ENCODE measurements around the gene EPS15.
"Not testable (repeated sequence)": the region's sequence is repeated elsewhere in the genome, so short reads cannot be mapped to it uniquely, and the experiment has no call there.

EPS15 gene

GRCh38 chr1:51418384-51418959 lies 100.6 kb downstream of the EPS15 start:
- H3K36me3 Mint-ChIP-seq, result peaks cover 56% of the 10 kb centered on the region
- H3K9me3 Mint-ChIP-seq, result no peaks in the 10 kb centered on the region
- peaks cover 39% of the 10 kb centered on the region for H3K4me1 Mint-ChIP-seq
- ATAC-seq (no peak), DNase-seq (ENCODE audit: low spot score in 2 of 2) (no peak)
- H3K27ac Mint-ChIP-seq, result no peak overlapping the region
- H3K4me3 Mint-ChIP-seq, result no peak overlapping the region

- no peak for DNase-seq (ENCODE audit: low spot score in 2 of 2)
Observed at GRCh38 chr1:51417496-51418383, 101.3 kb downstream of the EPS15 start.

GRCh38 chr1:51416910-51417309 lies 102.2 kb downstream of the EPS15 start:
- DNase-seq (ENCODE audit: low spot score in 2 of 2) (no peak), ATAC-seq (no peak)
- peaks cover 57% of the 10 kb centered on the region for H3K36me3 Mint-ChIP-seq
- no peak overlapping the region for H3K4me3 Mint-ChIP-seq
- no peak overlapping the region for H3K27ac Mint-ChIP-seq
- no peaks in the 10 kb centered on the region for H3K9me3 Mint-ChIP-seq
- peaks cover 28% of the 10 kb centered on the region for H3K4me1 Mint-ChIP-seq

More at GRCh38 chr1:51417496-51418383, 101.3 kb downstream of the EPS15 start:
- H3K9me3 Mint-ChIP-seq, result no peaks in the 10 kb centered on the region
- no peak for ATAC-seq
- peaks cover 34% of the 10 kb centered on the region for H3K4me1 Mint-ChIP-seq
- peaks cover 56% of the 10 kb centered on the region for H3K36me3 Mint-ChIP-seq
- H3K27ac Mint-ChIP-seq, result no peak overlapping the region
- no peak overlapping the region for H3K4me3 Mint-ChIP-seq

GRCh38 chr1:51415963-51416362 lies 103.1 kb downstream of the EPS15 start:
- H3K36me3 Mint-ChIP-seq, result peaks cover 58% of the 10 kb centered on the region
- no peak for DNase-seq (ENCODE audit: low spot score in 2 of 2)

GRCh38 chr1:51414811-51415210 lies 104.3 kb downstream of the EPS15 start:
- ATAC-seq (no peak), DNase-seq (ENCODE audit: low spot score in 2 of 2) (no peak)
- Mint-ChIP-seq H3K36me3 (peaks cover 58% of the 10 kb centered on the region), H3K9me3 (no peaks in the 10 kb centered on the region), H3K4me3 (no peak overlapping the region), H3K27ac (no peak overlapping the region), H3K4me1 (peaks cover 13% of the 10 kb centered on the region)

More at GRCh38 chr1:51415963-51416362, 103.1 kb downstream of the EPS15 start:
- Mint-ChIP-seq H3K27ac (no peak overlapping the region), H3K4me3 (no peak overlapping the region), H3K4me1 (peaks cover 20% of the 10 kb centered on the region), H3K9me3 (no peaks in the 10 kb centered on the region)
- no peak for ATAC-seq

- H3K27ac Mint-ChIP-seq; H3K4me1 Mint-ChIP-seq; ATAC-seq; DNase-seq (ENCODE audit: low spot score in 2 of 2); H3K4me3 Mint-ChIP-seq; H3K9me3 Mint-ChIP-seq: not testable (repeated sequence)
- H3K36me3 Mint-ChIP-seq, result peaks cover 77% of the 10 kb centered on the region
Observed at GRCh38 chr1:51411820-51412219, 107.2 kb downstream of the EPS15 start.

GRCh38 chr1:51410568-51411460 lies 108.3 kb downstream of the EPS15 start:
- Mint-ChIP-seq H3K4me1 (no peaks in the 10 kb centered on the region), H3K27ac (peak overlapping the region; percentile 34), H3K36me3 (peaks cover 82% of the 10 kb centered on the region), H3K9me3 (no peaks in the 10 kb centered on the region), H3K4me3 (no peak overlapping the region)
- no peak for DNase-seq (ENCODE audit: low spot score in 2 of 2)
- no peak for ATAC-seq

GRCh38 chr1:51409755-51410541 lies 109.1 kb downstream of the EPS15 start:
- DNase-seq (ENCODE audit: low spot score in 2 of 2); H3K4me3 Mint-ChIP-seq; H3K9me3 Mint-ChIP-seq; ATAC-seq; H3K4me1 Mint-ChIP-seq: not testable (repeated sequence)
- Mint-ChIP-seq H3K36me3 (peaks cover 84% of the 10 kb centered on the region), H3K27ac (peak overlapping the region; percentile 34)

- no peak for DNase-seq (ENCODE audit: low spot score in 2 of 2)
- Mint-ChIP-seq H3K27ac (no peak overlapping the region), H3K36me3 (peaks cover 51% of the 10 kb centered on the region), H3K4me1 (no peaks in the 10 kb centered on the region), H3K9me3 (no peaks in the 10 kb centered on the region), H3K4me3 (no peak overlapping the region)
- no peak for ATAC-seq
Observed at GRCh38 chr1:51392241-51392640, 126.8 kb downstream of the EPS15 start.

- peaks cover 45% of the 10 kb centered on the region for H3K36me3 Mint-ChIP-seq
- not testable (repeated sequence) for H3K4me1 Mint-ChIP-seq; H3K4me3 Mint-ChIP-seq; H3K27ac Mint-ChIP-seq; H3K9me3 Mint-ChIP-seq; DNase-seq (ENCODE audit: low spot score in 2 of 2); ATAC-seq
Observed at GRCh38 chr1:51390641-51391040, 128.4 kb downstream of the EPS15 start.

- H3K9me3 Mint-ChIP-seq; H3K4me3 Mint-ChIP-seq; ATAC-seq; H3K27ac Mint-ChIP-seq; DNase-seq (ENCODE audit: low spot score in 2 of 2): not testable (repeated sequence)
- H3K4me1 Mint-ChIP-seq, result peaks cover 13% of the 10 kb centered on the region
- H3K36me3 Mint-ChIP-seq, result peaks cover 48% of the 10 kb centered on the region
Observed at GRCh38 chr1:51387288-51387687, 131.8 kb downstream of the EPS15 start.

GRCh38 chr1:51386259-51386658 lies 132.8 kb downstream of the EPS15 start:
- not testable (repeated sequence) for ATAC-seq; H3K27ac Mint-ChIP-seq; DNase-seq (ENCODE audit: low spot score in 2 of 2); H3K4me3 Mint-ChIP-seq; H3K9me3 Mint-ChIP-seq
- peaks cover 53% of the 10 kb centered on the region for H3K36me3 Mint-ChIP-seq
- H3K4me1 Mint-ChIP-seq, result peaks cover 20% of the 10 kb centered on the region

- ATAC-seq (no peak), DNase-seq (ENCODE audit: low spot score in 2 of 2) (no peak)
- no peak overlapping the region for H3K4me3 Mint-ChIP-seq
- no peak overlapping the region for H3K27ac Mint-ChIP-seq
- peaks cover 58% of the 10 kb centered on the region for H3K36me3 Mint-ChIP-seq
- H3K4me1 Mint-ChIP-seq, result peaks cover 20% of the 10 kb centered on the region
- peaks cover 5% of the 10 kb centered on the region for H3K9me3 Mint-ChIP-seq
Observed at GRCh38 chr1:51385776-51386175, 133.3 kb downstream of the EPS15 start.

GRCh38 chr1:51381964-51382363 lies 137.1 kb downstream of the EPS15 start:
- Mint-ChIP-seq H3K36me3 (peaks cover 96% of the 10 kb centered on the region), H3K27ac (no peak overlapping the region)
- ATAC-seq, result peak; percentile 60

More at GRCh38 chr1:51381964-51382363, 137.1 kb downstream of the EPS15 start:
- peaks cover 20% of the 10 kb centered on the region for H3K4me1 Mint-ChIP-seq
- peaks cover 5% of the 10 kb centered on the region for H3K9me3 Mint-ChIP-seq
- DNase-seq (ENCODE audit: low spot score in 2 of 2), result no peak
- H3K4me3 Mint-ChIP-seq, result no peak overlapping the region

All from stimulated activated effector memory CD8-positive, alpha-beta T cell treated with anti-CD3 and anti-CD28 coated beads, Interleukin-12 subunit alpha, Interleukin-12 subunit beta, amount 100 ng/mL, for 72 hours (primary cell).